Colon (tissue), 2 donors: ENCODE results near the gene MXI1.
"Not testable (repeated sequence)": the region's sequence is repeated elsewhere in the genome, so short reads cannot be mapped to it uniquely, and the experiment has no call there.

Source experiments
- FAIRE-seq: peaks from 2 replicates; lab custom pipeline; 2012; peaks lifted over from hg19 to GRCh38; lab: Jason Lieb, UNC
- donor health status: control.
- donor health status: control.

MXI1 gene

DNA sequence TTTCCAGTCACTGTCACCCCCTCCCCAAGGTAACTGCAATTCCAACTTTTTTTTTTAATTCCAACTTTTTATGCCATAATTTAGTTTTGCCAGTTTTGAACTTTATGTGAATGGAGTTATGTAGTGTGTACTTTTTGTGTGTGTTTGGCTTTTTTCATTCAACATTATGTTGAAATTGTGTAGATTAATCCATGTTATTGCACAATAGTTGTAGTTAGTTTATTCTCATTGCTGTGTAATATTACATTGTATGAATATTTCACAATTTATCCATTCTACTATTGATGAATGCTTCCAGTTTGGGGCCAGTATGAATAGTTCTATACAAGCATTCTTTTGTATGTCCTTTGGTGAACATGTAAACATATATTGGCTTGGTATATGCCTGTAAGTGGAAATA is 32.5 kb downstream of the MXI1 start:
- FAIRE-seq = no peak

GRCh38 chr10:110241407-110241806 is 34.0 kb downstream of the MXI1 start:
- no peak for FAIRE-seq

DNA sequence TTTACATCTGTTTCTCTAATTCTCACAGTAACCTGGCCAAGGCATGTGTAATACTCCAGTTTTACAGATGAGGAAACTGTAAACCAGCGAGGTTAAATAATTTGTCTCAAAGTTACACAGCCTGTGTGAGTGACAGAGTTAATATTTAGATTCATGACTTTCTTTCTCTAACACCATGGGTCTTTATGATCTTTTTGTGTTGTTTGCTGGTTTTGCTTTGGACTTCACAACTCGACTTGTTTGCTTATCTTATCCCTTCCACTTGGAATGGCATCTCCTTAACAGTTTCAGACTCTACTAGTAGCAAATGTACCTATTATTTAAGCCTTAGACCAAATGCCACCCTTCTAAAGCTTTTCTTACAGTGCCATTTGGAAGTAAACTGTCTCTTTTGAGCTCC is 34.4 kb downstream of the MXI1 start:
- FAIRE-seq = no peak

DNA sequence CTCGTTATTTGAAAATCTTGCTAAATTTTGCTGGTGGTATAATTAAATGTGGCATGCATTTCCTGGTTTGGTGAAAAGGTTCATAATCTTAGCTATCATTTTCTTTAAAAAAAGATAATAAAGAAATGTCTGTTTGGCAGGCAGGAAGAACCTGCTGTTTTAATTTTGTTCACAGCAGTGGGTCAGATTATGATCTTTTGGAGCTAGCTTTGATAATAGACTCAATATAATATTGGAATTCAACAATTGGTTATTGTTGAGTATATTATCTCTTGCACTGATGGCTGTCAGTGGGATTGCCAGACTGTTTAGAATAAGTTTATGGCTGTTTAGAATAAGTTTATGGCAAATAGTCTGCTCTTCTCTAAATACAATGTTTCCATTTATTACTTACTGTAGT is 35.1 kb downstream of the MXI1 start:
- FAIRE-seq = no peak

- no peak for FAIRE-seq
Measured at GRCh38 chr10:110244550-110244949, 37.1 kb downstream of the MXI1 start.

- not testable (repeated sequence) for FAIRE-seq
Measured at GRCh38 chr10:110247833-110248232, 40.4 kb downstream of the MXI1 start.

- not testable (repeated sequence) for FAIRE-seq
Measured at GRCh38 chr10:110249489-110249888, 42.1 kb downstream of the MXI1 start.

- peak; percentile 18 for FAIRE-seq
Measured at GRCh38 chr10:110251392-110251791, 44.0 kb downstream of the MXI1 start.

DNA sequence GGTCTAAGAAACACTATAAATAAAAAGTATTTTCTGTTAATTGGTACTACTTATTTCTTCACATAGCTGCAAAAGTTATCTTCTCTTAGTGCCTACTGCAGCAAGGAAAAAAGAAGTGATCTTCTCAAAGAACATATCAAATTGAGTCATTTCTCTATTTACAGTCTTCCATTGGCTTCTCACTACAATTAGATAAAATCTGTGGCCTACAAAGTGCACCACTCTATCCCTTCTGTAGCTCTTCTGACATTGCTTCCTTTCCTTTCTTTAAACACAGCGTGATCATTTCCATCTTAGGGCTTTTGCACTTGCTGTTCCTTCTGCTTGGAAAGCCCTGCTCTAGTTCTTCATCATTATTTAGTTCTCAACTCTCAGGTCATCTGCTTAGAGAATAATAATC is 44.7 kb downstream of the MXI1 start:
- no peak for FAIRE-seq

- FAIRE-seq = no peak
Measured at GRCh38 chr10:110254467-110254866, 47.1 kb downstream of the MXI1 start.

GRCh38 chr10:110258542-110258941 is 51.1 kb downstream of the MXI1 start:
- no peak for FAIRE-seq

DNA sequence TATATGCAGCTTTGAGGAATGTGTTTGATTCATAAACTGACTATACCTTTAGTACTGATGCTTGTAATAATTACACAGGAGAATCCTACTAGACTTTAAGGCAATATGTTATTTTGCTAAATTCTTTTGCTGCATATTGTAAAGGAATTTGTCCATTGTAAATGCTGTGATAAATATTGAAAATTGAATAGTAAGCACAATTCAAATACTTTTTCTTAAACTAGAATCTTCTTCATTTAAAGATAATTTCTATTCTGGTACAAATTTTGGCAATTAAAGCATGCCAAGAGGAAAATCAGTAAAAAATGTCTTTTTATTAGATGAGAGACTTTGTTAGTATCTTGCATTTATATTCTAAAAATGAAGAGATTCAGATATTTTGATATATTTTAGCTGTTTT is 51.9 kb downstream of the MXI1 start:
- FAIRE-seq = no peak

- no peak for FAIRE-seq
Measured at GRCh38 chr10:110260746-110261477, 53.5 kb downstream of the MXI1 start.

GRCh38 chr10:110263164-110263563 is 55.8 kb downstream of the MXI1 start:
- no peak for FAIRE-seq

DNA sequence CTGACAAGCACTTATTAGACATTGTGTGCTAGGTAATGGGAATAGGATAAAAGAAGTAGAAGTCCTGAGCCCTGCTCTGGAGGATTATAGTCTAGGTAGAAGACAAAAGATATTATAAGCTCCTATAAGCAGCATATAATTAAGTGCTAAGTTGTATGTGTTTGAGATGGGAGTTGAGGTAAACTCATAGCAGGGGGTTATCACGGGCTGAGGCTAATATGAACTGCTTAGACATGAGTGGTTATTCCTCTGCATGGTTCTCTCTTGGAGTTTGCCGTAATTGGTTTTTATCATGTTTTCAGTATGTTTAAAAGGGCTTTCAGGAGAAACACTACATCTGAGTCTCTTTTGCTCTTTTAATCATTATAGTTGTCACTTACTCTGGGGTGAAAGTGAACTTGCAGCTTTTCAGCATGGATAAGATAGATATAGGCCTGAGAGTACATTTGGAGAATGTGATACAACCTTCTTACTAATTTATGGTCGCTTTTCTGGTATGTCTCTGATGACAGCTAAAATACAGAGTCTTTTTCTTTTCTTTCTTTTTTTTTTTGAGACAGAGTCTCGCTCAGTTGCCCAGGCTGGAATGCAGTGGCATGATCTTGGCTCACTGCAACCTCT is 58.3 kb downstream of the MXI1 start:
- FAIRE-seq = no peak

DNA sequence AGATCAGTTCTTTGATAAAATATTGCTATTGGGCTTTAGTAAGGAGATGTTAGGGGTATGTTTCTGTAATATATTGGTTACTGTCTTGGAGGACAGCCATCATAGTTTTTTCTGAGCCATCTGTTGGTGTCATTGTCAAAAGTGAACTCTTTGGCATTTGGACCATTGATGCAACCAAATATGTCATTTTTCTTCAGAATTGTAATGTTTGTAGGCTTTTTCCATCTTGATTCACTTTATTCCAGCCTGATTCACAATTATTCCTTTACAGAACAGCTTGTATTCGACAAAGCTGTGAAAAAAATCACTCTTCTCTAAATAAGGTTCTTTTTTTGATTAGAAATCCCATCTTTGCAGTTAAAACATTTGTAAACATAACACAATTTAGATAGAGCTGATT is 59.9 kb downstream of the MXI1 start:
- FAIRE-seq = no peak

- FAIRE-seq = no peak
Measured at GRCh38 chr10:110268442-110268841, 61.0 kb downstream of the MXI1 start.

DNA sequence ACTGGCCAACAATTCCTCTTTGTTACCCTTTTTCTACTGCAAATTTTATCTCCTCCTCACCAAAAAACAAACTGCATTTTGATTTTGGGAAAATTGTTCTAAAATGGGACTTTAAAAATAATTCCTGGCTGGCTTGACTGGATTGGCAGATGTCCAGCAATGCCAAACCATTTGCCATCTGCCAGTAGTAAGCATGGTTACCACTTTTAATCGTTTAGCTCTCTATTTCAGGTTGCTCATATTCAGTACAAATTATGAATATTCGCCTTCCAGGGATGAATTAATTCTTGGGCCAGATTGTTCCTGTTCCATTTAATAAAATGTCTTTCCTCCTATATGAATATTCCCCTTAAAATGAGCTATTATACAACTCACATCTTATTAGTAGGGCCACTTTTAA is 61.6 kb downstream of the MXI1 start:
- FAIRE-seq = no peak

GRCh38 chr10:110269374-110270318 is 62.2 kb downstream of the MXI1 start:
- peak; percentile 70 for FAIRE-seq

- not testable (repeated sequence) for FAIRE-seq
Measured at GRCh38 chr10:110272995-110273394, 65.6 kb downstream of the MXI1 start.

DNA sequence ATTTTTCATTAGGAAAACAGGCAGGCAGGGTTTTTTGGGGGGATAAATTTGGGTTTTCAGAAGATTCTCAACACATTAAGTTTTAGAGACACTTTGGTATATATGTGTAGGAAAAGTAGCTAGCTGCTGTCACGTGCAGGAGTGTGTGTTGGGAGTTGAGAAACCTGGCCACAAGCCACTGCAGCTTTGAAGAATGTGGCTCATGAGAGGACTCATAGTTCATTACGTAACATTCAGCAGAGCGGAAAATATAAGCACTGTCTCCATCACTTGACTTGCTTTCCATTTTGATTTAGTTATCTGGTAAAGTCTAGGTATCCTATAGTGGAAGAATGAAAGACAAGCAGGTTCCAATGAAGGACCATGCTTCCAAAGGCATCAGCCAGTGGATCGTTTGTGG is 66.1 kb downstream of the MXI1 start:
- FAIRE-seq = no peak

DNA sequence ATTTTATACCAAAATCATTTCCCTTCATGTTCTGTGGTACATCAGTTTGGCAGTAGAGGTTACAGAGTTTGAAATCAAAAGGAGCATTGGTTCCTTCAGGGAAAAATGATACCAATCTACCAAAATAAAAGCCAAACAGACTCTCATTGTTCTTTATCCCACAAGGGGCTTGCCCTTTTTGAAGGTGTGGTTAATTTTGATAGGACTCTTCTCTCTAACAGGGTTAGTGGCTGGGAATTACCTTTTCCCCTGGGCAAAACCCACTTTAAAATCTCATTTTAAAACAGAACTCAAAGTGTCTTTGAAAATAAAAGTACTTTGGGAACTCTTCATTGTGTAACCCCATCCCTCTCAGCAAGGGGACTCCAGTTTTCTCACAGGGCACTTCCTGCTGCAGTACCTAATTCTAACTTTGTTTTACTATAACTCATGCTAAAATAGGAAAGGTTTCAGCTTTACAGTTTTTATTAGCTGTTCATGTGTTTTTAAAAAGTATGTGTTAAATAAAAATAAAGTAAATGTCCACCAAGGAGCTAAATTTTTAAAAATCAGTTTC is 66.7 kb downstream of the MXI1 start:
- FAIRE-seq = no peak

- FAIRE-seq = no peak
Measured at GRCh38 chr10:110274647-110275046, 67.2 kb downstream of the MXI1 start.
